Measurements from ENCODE around the gene MKRN2.

DNA sequence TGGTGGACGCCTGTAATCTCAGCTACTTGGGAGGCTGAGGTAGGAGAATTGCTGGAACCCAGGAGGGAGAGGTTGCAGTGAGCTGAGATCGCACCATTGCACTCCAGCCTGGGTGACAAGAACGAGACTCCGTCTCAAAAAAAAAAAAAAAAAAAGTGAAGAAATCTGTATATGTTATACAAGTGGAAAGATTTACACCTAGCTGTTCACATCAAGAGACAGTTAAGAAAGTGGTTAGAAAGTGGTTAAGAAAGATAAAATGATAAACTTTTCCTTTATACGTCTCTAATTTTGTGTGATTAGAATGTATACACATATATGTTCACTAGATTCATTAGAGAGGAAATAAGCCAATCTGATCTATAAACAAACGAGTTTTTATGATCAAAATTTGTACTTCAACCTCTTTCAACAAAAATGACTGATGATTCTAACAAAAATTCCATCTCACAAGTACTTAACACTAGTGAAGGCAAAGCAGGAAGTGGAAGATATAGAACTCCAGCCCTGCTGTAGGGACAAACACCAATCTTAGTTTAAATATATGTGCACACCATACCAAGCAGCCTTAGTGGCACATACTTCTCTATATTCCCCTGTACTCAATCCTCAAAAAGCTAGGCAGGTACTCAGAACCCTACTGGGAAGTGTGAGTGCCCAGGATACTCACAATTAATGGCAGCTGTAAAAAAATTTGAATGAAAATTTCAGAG is 55.8 kb downstream of the MKRN2 start:
- TF ChIP-seq, protein P1, sequence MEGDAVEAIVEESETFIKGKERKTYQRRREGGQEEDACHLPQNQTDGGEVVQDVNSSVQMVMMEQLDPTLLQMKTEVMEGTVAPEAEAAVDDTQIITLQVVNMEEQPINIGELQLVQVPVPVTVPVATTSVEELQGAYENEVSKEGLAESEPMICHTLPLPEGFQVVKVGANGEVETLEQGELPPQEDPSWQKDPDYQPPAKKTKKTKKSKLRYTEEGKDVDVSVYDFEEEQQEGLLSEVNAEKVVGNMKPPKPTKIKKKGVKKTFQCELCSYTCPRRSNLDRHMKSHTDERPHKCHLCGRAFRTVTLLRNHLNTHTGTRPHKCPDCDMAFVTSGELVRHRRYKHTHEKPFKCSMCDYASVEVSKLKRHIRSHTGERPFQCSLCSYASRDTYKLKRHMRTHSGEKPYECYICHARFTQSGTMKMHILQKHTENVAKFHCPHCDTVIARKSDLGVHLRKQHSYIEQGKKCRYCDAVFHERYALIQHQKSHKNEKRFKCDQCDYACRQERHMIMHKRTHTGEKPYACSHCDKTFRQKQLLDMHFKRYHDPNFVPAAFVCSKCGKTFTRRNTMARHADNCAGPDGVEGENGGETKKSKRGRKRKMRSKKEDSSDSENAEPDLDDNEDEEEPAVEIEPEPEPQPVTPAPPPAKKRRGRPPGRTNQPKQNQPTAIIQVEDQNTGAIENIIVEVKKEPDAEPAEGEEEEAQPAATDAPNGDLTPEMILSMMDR (IDR thresholded peaks at IDR 0.05): no peak
- TF ChIP-seq POLR2A (IDR thresholded peaks at IDR 0.05): no peak

Measured in lower leg skin (tissue), 3 donors.